ENCODE results near the gene FOXD4. TPM values are rescaled to one million over a fixed set of nuclear protein-coding genes. Genes with fewer than 3 reads are reported as not detected.
"Not testable (repeated sequence)": the region's sequence is repeated elsewhere in the genome, so short reads cannot be mapped to it uniquely, and the experiment has no call there.

FOXD4 gene
- 0.07 and 0.46 TPM in 2 replicates for total RNA-seq

GRCh38 chr9:117995-118467 is at the start of gene FOXD4:
Gene FOXD4 (minus strand): TSS chr9:118417. CDS start chr9:118119, 298 bp downstream.
- not testable (repeated sequence) for H3K4me3 ChIP-seq (ENCODE audit: low read depth, low read length)

GRCh38 chr9:159871-160270 is 41.7 kb upstream of the FOXD4 start:
- not testable (repeated sequence) for DNase-seq (ENCODE audit: low read depth); H3K4me3 ChIP-seq (ENCODE audit: low read depth, low read length)

More at GRCh38 chr9:117995-118467, at the start of gene FOXD4:
- not testable (repeated sequence) for DNase-seq (ENCODE audit: low read depth)

GRCh38 chr9:151173-151572 is 33.0 kb upstream of the FOXD4 start:
- not testable (repeated sequence) for DNase-seq (ENCODE audit: low read depth); H3K4me3 ChIP-seq (ENCODE audit: low read depth, low read length)

GRCh38 chr9:139880-140279 is 21.7 kb upstream of the FOXD4 start:
- not testable (repeated sequence) for H3K4me3 ChIP-seq (ENCODE audit: low read depth, low read length); DNase-seq (ENCODE audit: low read depth)

- DNase-seq (ENCODE audit: low read depth); H3K4me3 ChIP-seq (ENCODE audit: low read depth, low read length): not testable (repeated sequence)
Observed at GRCh38 chr9:117144-117994, 848 bp downstream of the FOXD4 start.

GRCh38 chr9:116239-117077 is 1.8 kb downstream of the FOXD4 start:
- DNase-seq (ENCODE audit: low read depth); H3K4me3 ChIP-seq (ENCODE audit: low read depth, low read length): not testable (repeated sequence)

GRCh38 chr9:115118-115451 is 3.1 kb downstream of the FOXD4 start:
- H3K4me3 ChIP-seq (ENCODE audit: low read depth, low read length); DNase-seq (ENCODE audit: low read depth): not testable (repeated sequence)

GRCh38 chr9:114267-115117 is 3.7 kb downstream of the FOXD4 start:
- peak overlapping the region; percentile 35 for H3K4me3 ChIP-seq (ENCODE audit: low read depth, low read length)
- not testable (repeated sequence) for DNase-seq (ENCODE audit: low read depth)

GRCh38 chr9:113468-114266 is 4.5 kb downstream of the FOXD4 start:
- H3K4me3 ChIP-seq (ENCODE audit: low read depth, low read length), result peak overlapping the region; percentile 35
- DNase-seq (ENCODE audit: low read depth), result not testable (repeated sequence)

- H3K4me3 ChIP-seq (ENCODE audit: low read depth, low read length); DNase-seq (ENCODE audit: low read depth): not testable (repeated sequence)
Observed at GRCh38 chr9:112589-113467, 5.4 kb downstream of the FOXD4 start.

- H3K4me3 ChIP-seq (ENCODE audit: low read depth, low read length); DNase-seq (ENCODE audit: low read depth): not testable (repeated sequence)
Observed at GRCh38 chr9:110672-111071, 7.5 kb downstream of the FOXD4 start.

- not testable (repeated sequence) for DNase-seq (ENCODE audit: low read depth); H3K4me3 ChIP-seq (ENCODE audit: low read depth, low read length)
Observed at GRCh38 chr9:109540-109939, 8.7 kb downstream of the FOXD4 start.

GRCh38 chr9:108742-109495 is 9.3 kb downstream of the FOXD4 start:
- DNase-seq (ENCODE audit: low read depth); H3K4me3 ChIP-seq (ENCODE audit: low read depth, low read length): not testable (repeated sequence)

GRCh38 chr9:105991-106390 is 12.2 kb downstream of the FOXD4 start:
- DNase-seq (ENCODE audit: low read depth); H3K4me3 ChIP-seq (ENCODE audit: low read depth, low read length): not testable (repeated sequence)

GRCh38 chr9:100430-100829 is 17.8 kb downstream of the FOXD4 start:
- H3K4me3 ChIP-seq (ENCODE audit: low read depth, low read length); DNase-seq (ENCODE audit: low read depth): not testable (repeated sequence)

- not testable (repeated sequence) for H3K4me3 ChIP-seq (ENCODE audit: low read depth, low read length); DNase-seq (ENCODE audit: low read depth)
Observed at GRCh38 chr9:99867-100266, 18.4 kb downstream of the FOXD4 start.
